A673 (cell line): ENCODE results near the gene MRPS14.

Experiments used
- EZH2 ChIP-seq: fragments of 200-600 bp; sonication (generic); IDR thresholded peaks from 2 replicates; pipeline ENCODE4 v1.6.1; 2017; ENCODE audit warnings: borderline replicate concordance, low read depth, mild to moderate bottlenecking, mixed read lengths, antibody characterized with exemption, low read length; ENCODE audit not compliant: poor library complexity, severe bottlenecking
- TF ChIP-seq, protein P1 (sequence below): fragments of 300-800, 200-600 bp; sonication (generic); conservative IDR thresholded peaks from 2 replicates; pipeline ENCODE4 v1.5.1; 2017; ENCODE audit warnings: low read depth, mild to moderate bottlenecking, antibody characterized with exemption, low read length, moderate library complexity, mixed read lengths

DNA sequence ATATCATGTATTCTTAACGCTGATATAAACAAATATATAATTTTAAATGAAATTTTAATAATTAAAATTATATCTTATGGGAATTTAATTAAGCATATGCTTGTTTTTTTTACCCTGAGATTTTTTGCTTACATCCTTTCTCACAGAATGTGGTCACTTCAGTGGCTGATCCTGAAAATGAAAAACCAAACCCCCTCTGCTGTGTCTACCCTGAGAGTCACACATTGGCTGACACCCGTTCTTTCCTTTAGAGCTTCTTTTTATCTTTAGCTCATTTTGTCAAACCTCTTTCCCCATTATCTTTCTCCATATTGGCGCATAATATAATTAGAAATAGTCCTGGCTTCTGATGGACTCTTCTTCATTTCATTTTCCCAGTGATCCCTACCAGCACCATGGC lies 34.2 kb downstream of the MRPS14 start:
- TF ChIP-seq EZH2 = no peak
- TF ChIP-seq, protein P1, sequence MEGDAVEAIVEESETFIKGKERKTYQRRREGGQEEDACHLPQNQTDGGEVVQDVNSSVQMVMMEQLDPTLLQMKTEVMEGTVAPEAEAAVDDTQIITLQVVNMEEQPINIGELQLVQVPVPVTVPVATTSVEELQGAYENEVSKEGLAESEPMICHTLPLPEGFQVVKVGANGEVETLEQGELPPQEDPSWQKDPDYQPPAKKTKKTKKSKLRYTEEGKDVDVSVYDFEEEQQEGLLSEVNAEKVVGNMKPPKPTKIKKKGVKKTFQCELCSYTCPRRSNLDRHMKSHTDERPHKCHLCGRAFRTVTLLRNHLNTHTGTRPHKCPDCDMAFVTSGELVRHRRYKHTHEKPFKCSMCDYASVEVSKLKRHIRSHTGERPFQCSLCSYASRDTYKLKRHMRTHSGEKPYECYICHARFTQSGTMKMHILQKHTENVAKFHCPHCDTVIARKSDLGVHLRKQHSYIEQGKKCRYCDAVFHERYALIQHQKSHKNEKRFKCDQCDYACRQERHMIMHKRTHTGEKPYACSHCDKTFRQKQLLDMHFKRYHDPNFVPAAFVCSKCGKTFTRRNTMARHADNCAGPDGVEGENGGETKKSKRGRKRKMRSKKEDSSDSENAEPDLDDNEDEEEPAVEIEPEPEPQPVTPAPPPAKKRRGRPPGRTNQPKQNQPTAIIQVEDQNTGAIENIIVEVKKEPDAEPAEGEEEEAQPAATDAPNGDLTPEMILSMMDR = no peak
